IMR-90 (cell line): ENCODE results near the gene BCAS3. TPM values are rescaled to one million over a fixed set of nuclear protein-coding genes. Genes with fewer than 3 reads are reported as not detected.

ENCODE experiments used
- ATAC-seq: fragments of 200-7000 bp; cut with Tn5 transposase; 2 replicates; pipeline ENCODE4 v1.9.1; 2020; ENCODE audit warnings: low read depth, mild to moderate bottlenecking, moderate library complexity
- BruUV-seq: library from RNA; stranded (reverse); fragments of 400-500 nt; replicated peaks from 2 replicates; lab custom pipeline; 2021; lab: Mats Ljungman, UMichigan
- CTCF ChIA-PET: fragments of 300-600 bp; formaldehyde crosslinking; extraction: SDS; loops from one replicate; lab custom pipeline; 2021; ENCODE audit warnings: antibody characterized with exemption; lab: Yijun Ruan, JAX
- POLR2A ChIA-PET: fragments of 300-600 bp; sonication (Branson Sonifier 250); formaldehyde crosslinking; loops from one replicate; lab custom pipeline; 2022; ENCODE audit warnings: antibody characterized with exemption; ENCODE audit not compliant: unreplicated experiment; lab: Charles Lee
- DNase-seq: peaks from one replicate; pipeline ENCODE4 v3.0.0; 2013
- H2AFZ ChIP-seq: replicated peaks from 2 replicates; pipeline ENCODE3; 2013; ENCODE audit warnings: low read length, mild to moderate bottlenecking; ENCODE audit not compliant: poor library complexity
- H2AK5ac ChIP-seq: 2 replicates; pipeline ENCODE4 v1.6.1; 2013; ENCODE audit warnings: low read depth, low read length, inconsistent platforms
- H2AK9ac ChIP-seq: replicated peaks from 2 replicates; pipeline ENCODE3; 2013; ENCODE audit warnings: mild to moderate bottlenecking, low read depth, low read length, moderate library complexity; ENCODE audit not compliant: poor library complexity
- H2BK120ac ChIP-seq: 2 replicates; pipeline ENCODE4 v1.6.1; 2013; ENCODE audit warnings: low read depth, low read length, inconsistent platforms
- H2BK15ac ChIP-seq: 3 replicates; pipeline ENCODE4 v1.6.1; 2013; ENCODE audit warnings: low read depth, low read length, inconsistent platforms
- H2BK20ac ChIP-seq: 2 replicates; pipeline ENCODE4 v1.6.1; 2013; ENCODE audit warnings: low read depth, mild to moderate bottlenecking, inconsistent platforms, low read length, moderate library complexity
- H2BK5ac ChIP-seq: 2 replicates; pipeline ENCODE4 v1.6.1; 2013; ENCODE audit warnings: mild to moderate bottlenecking, low read depth, low read length, inconsistent platforms; ENCODE audit not compliant: poor library complexity, severe bottlenecking
- H3K14ac ChIP-seq: replicated peaks from 2 replicates; pipeline ENCODE4 v1.6.1; 2013; ENCODE audit warnings: low read depth, low read length, inconsistent platforms
- H3K18ac ChIP-seq: 2 replicates; pipeline ENCODE4 v1.6.1; 2013; ENCODE audit warnings: low read depth, low read length, control low read depth
- H3K23ac ChIP-seq: 2 replicates; pipeline ENCODE4 v1.6.1; 2013; ENCODE audit warnings: low read depth, low read length, inconsistent platforms
- H3K27ac ChIP-seq: 2 replicates; pipeline ENCODE4 v1.5.1; 2013; ENCODE audit warnings: mild to moderate bottlenecking, control low read depth, low read length; ENCODE audit not compliant: insufficient read depth
- H3K27me3 ChIP-seq: 2 replicates; pipeline ENCODE4 v1.6.1; 2013; ENCODE audit warnings: low read length; ENCODE audit not compliant: control insufficient read depth, insufficient read depth
- H3K36me3 ChIP-seq: 2 replicates; pipeline ENCODE4 v1.6.1; 2013; ENCODE audit warnings: low read length, mixed read lengths; ENCODE audit not compliant: control insufficient read depth, insufficient read depth
- H3K4ac ChIP-seq: 2 replicates; pipeline ENCODE4 v1.6.1; 2013; ENCODE audit warnings: low read depth, low read length, inconsistent platforms
- H3K4me1 ChIP-seq: 2 replicates; pipeline ENCODE4 v1.6.1; 2013; ENCODE audit warnings: low read length, mixed read lengths; ENCODE audit not compliant: control insufficient read depth, insufficient read depth
- H3K4me2 ChIP-seq: 2 replicates; pipeline ENCODE4 v1.6.1; 2013; ENCODE audit warnings: low read depth, mild to moderate bottlenecking, control low read depth, low read length, moderate library complexity
- H3K4me3 ChIP-seq: 2 replicates; pipeline ENCODE4 v1.5.1; 2013; ENCODE audit warnings: low read depth, mild to moderate bottlenecking, control low read depth, low read length, moderate library complexity; ENCODE audit not compliant: insufficient read depth
- H3K56ac ChIP-seq: 2 replicates; pipeline ENCODE4 v1.6.1; 2013; ENCODE audit warnings: low read length, inconsistent platforms; ENCODE audit not compliant: insufficient read depth; ENCODE audit errors: extremely low read depth
- H3K79me1 ChIP-seq, 2 experiments: 2 replicates each; pipeline ENCODE4 v1.6.1; 2013; ENCODE audit warnings: low read length in 2 of 2, inconsistent platforms in 1 of 2, low read depth in 1 of 2
- H3K9ac ChIP-seq: 2 replicates; pipeline ENCODE4 v1.6.1; 2013; ENCODE audit warnings: low read depth, low read length, control low read depth
- H3K9me1 ChIP-seq: 2 replicates; pipeline ENCODE4 v1.6.1; 2013; ENCODE audit warnings: low read length, inconsistent platforms; ENCODE audit not compliant: insufficient read depth
- H3K9me3 ChIP-seq: 2 replicates; pipeline ENCODE4 v1.6.1; 2013; ENCODE audit warnings: low read length; ENCODE audit not compliant: control insufficient read depth, insufficient read depth
- H4K20me1 ChIP-seq: 2 replicates; pipeline ENCODE4 v1.6.1; 2013; ENCODE audit warnings: low read length, inconsistent platforms; ENCODE audit not compliant: insufficient read depth
- H4K5ac ChIP-seq: 2 replicates; pipeline ENCODE4 v1.6.1; 2013; ENCODE audit warnings: mild to moderate bottlenecking, low read depth, low read length, control low read depth
- H4K8ac ChIP-seq, 2 experiments: 2 replicates each; pipeline ENCODE4 v1.6.1; 2013; ENCODE audit warnings: low read depth in 2 of 2, low read length in 2 of 2, control low read depth in 1 of 2, inconsistent platforms in 1 of 2
- H4K91ac ChIP-seq: 2 replicates; pipeline ENCODE4 v1.6.1; 2013; ENCODE audit warnings: low read depth, low read length, inconsistent platforms; ENCODE audit not compliant: insufficient read depth
- BHLHE40 ChIP-seq: fragments of 150-350 bp; IDR thresholded peaks from 2 replicates; pipeline ENCODE4 v1.6.1; 2016; ENCODE audit warnings: mild to moderate bottlenecking, low read depth, low read length
- CEBPB ChIP-seq: IDR thresholded peaks from 2 replicates; pipeline ENCODE4 v1.6.1; 2012; ENCODE audit warnings: low read depth, low read length, improper control_type of control experiment
- CHD1 ChIP-seq: IDR thresholded peaks from 2 replicates; pipeline ENCODE4 v1.6.1; 2012; ENCODE audit warnings: low read depth, low read length, improper control_type of control experiment
- FOS ChIP-seq: fragments of 150-350 bp; IDR thresholded peaks from 2 replicates; pipeline ENCODE4 v1.6.1; 2016; ENCODE audit warnings: low read depth, low read length
- MAFK ChIP-seq: IDR thresholded peaks from 2 replicates; pipeline ENCODE4 v1.6.1; 2012; ENCODE audit warnings: low read depth, low read length, improper control_type of control experiment
- MAZ ChIP-seq: IDR thresholded peaks from 2 replicates; pipeline ENCODE4 v1.6.1; 2012; ENCODE audit warnings: low read depth, mild to moderate bottlenecking, low read length, improper control_type of control experiment, moderate library complexity, borderline replicate concordance
- MXI1 ChIP-seq: IDR thresholded peaks from 2 replicates; pipeline ENCODE4 v1.6.1; 2012; ENCODE audit warnings: low read depth, mild to moderate bottlenecking, low read length, moderate library complexity, borderline replicate concordance
- NFE2L2 ChIP-seq: fragments of 150-350 bp; IDR thresholded peaks from 2 replicates; pipeline ENCODE4 v1.6.1; 2016; ENCODE audit warnings: low read depth, mild to moderate bottlenecking, low read length
- POLR2A ChIP-seq: IDR thresholded peaks from 2 replicates; pipeline ENCODE4 v1.6.1; 2012; ENCODE audit warnings: mild to moderate bottlenecking, low read depth, low read length
- RAD21 ChIP-seq: IDR thresholded peaks from 2 replicates; pipeline ENCODE4 v1.6.1; 2012; ENCODE audit warnings: low read length, improper control_type of control experiment
- RCOR1 ChIP-seq: IDR thresholded peaks from 2 replicates; pipeline ENCODE4 v1.6.1; 2012; ENCODE audit warnings: mild to moderate bottlenecking, low read length, improper control_type of control experiment; ENCODE audit not compliant: insufficient replicate concordance
- RFX5 ChIP-seq: IDR thresholded peaks from 2 replicates; pipeline ENCODE4 v1.8.0; 2012; ENCODE audit warnings: low read depth, mild to moderate bottlenecking, low read length, moderate library complexity
- WGBS, 2 experiments: methylation state at CpG; one replicate each; pipeline versions ENCODE4 v1.1.5 to v1.1.7; 2013; ENCODE audit warnings: missing lambda C conversion rate in 2 of 2; ENCODE audit not compliant: insufficient read length in 1 of 2; ENCODE audit errors: extremely low coverage in 2 of 2; 5-methylcytosine and 5-hydroxymethylcytosine counted together
- dilution Hi-C: fragments of 300-500 bp; cut with HindIII; formaldehyde crosslinking; loops from one replicate; pipeline ENCODE4 v1.14.3; 2018; ENCODE audit warnings: low sequenced_read_pairs; ENCODE audit not compliant: unreplicated experiment
- in situ Hi-C: fragments of 300-500 bp; cut with MboI; formaldehyde crosslinking; loops from 3 replicates; pipeline ENCODE4 v1.14.3; 2019; ENCODE audit warnings: low sequenced_read_pairs, inconsistent platforms, mixed read lengths
- intact Hi-C: fragments of 100-400 bp; cut with micrococcal nuclease; formaldehyde crosslinking; loops from 2 replicates; pipeline ENCODE4 v1.10.0; 2022
- polyA plus RNA-seq, 3 experiments: library from polyadenylated mRNA; depleted of rRNA; stranded (reverse); fragments of >200 nt; gene quantifications; 2 replicates each; pipeline ENCODE4 v1.2.3, GENCODE V29; 2012; ENCODE audit warnings: low replicate concordance in 1 of 3
- total RNA-seq: library from RNA; depleted of rRNA; stranded (reverse); fragments of >200 nt; gene quantifications from 2 replicates; pipeline ENCODE4 v1.2.3, GENCODE V29; 2012
- TF ChIP-seq, protein P1 (sequence below): conservative IDR thresholded peaks from 2 replicates; pipeline ENCODE4 v1.5.1; 2012; ENCODE audit warnings: mild to moderate bottlenecking, low read depth, low read length, improper control_type of control experiment
- TF ChIP-seq, protein P2 (sequence below): fragments of 150-350 bp; IDR thresholded peaks from 2 replicates; pipeline ENCODE4 v1.6.1; 2016; ENCODE audit warnings: low read depth, mild to moderate bottlenecking, low read length, moderate library complexity, borderline replicate concordance

The BCAS3 gene
- total and polyA plus RNA-seq, 2 of the 4 experiments (the other 2 are of a cell fraction) = 6.3 to 27.1 TPM

DNA sequence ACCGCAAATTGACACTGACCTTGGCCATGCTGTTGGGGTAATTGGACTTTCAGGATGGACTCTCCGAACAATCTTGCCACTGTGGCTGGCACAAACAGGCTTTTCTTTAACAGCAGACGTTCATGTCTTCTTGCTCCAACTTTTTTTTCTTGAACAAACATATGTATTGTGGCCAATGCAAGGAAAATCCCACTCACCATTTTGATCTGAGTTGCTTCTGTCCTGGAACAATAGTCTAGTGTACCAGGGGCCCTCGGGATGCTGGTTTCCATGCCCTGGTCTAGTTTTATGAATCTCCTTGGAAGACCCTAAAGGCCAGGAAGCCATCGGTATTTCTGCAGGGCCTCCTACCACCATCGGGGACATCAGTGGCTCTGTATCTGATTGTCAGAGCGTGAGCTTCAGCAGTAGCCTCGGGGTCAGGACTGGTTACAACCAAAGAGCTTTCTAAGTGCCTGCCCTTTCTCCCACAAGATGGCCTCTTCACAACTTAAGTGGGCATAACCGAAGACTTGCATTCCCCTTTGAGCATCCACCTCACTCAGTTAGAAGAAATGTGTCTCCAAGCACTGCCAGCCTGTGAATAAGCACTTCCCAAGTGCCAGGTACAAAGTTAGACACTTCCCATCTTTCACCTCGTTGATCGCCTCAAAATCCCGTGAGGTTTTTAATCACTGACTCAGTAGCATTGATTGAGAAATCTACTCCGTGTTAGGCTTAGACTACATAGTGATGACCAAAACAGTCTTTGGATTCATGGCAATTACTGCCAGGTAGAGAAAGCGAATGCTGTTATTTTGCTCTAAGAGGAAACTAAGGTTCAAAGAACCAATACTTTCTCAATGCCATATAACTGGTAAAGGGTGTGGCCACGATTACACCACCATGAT is 635.0 kb downstream of the BCAS3 start:
- peaks cover 30% of the 10 kb centered on the region for H3K4me1 ChIP-seq
- CTCF ChIA-PET = no interaction called here
- POLR2A ChIA-PET = no interaction called here
- H3K9ac ChIP-seq = no peak overlapping the region
- peak overlapping the region; percentile 75 for H2BK120ac ChIP-seq
- H3K4me3 ChIP-seq = no peak overlapping the region
- H4K20me1 ChIP-seq = no peaks in the 10 kb centered on the region
- H2AK5ac ChIP-seq = peak overlapping the region; percentile 84
- H2BK15ac ChIP-seq = peak overlapping the region; percentile 90
- H3K4me2 ChIP-seq = no peak overlapping the region
- peak overlapping the region; percentile 95; the same call in 1 of the 2 replicates for H2BK20ac ChIP-seq
- peak overlapping the region; percentile 30 for H4K5ac ChIP-seq
- peaks cover 9% of the 10 kb centered on the region; the same call in 1 of the 2 replicates for H3K9me1 ChIP-seq
- peak overlapping the region; percentile 26 for H3K14ac ChIP-seq
- ATAC-seq (no peak), DNase-seq (no peak)
- H3K18ac ChIP-seq = peak overlapping the region; percentile 20; the same call in 1 of the 2 replicates
- no peak overlapping the region for H3K23ac ChIP-seq
- H3K27ac ChIP-seq = no peak overlapping the region
- dilution Hi-C loops (no loop called here), intact Hi-C loops (no loop called here), in situ Hi-C loops (loop anchor here (5.0 kb wide), 1 partner anchor 80 kb away; no protein-coding TSS in a partner anchor)
- no peaks in the 10 kb centered on the region for H3K9me3 ChIP-seq
- H3K4ac ChIP-seq = peak overlapping the region; percentile 87
- H2AK9ac ChIP-seq = no peak overlapping the region
- 94% methylated on average over 7 of the region's 15 CpGs; no CpG with 5 or more reads in 1 of the 2 experiments for WGBS, 2 experiments
- no peak overlapping the region for H3K56ac ChIP-seq
- H4K91ac ChIP-seq = peak overlapping the region; percentile 74
- peaks cover 0 to 20% of the 10 kb centered on the region in 2 experiments; a peak in 2 of 4 replicates for H3K79me1 ChIP-seq
- no peak overlapping the region for H2AFZ ChIP-seq
- no peaks in the 10 kb centered on the region for H3K36me3 ChIP-seq
- peak overlapping the region; percentile 38 for H2BK5ac ChIP-seq
- H4K8ac ChIP-seq = peak overlapping the region; percentile 20 to 90; a peak in 2 of 4 replicates
- no TSS peak for BruUV-seq
- no peaks in the 10 kb centered on the region for H3K27me3 ChIP-seq
- TF ChIP-seq RAD21 (no peak), MXI1 (no peak), FOS (no peak), MAZ (no peak), CHD1 (no peak), NFE2L2 (no peak), MAFK (no peak), CEBPB (no peak), RCOR1 (no peak), POLR2A (no peak), BHLHE40 (no peak), RFX5 (no peak)
- TF ChIP-seq, protein P1, sequence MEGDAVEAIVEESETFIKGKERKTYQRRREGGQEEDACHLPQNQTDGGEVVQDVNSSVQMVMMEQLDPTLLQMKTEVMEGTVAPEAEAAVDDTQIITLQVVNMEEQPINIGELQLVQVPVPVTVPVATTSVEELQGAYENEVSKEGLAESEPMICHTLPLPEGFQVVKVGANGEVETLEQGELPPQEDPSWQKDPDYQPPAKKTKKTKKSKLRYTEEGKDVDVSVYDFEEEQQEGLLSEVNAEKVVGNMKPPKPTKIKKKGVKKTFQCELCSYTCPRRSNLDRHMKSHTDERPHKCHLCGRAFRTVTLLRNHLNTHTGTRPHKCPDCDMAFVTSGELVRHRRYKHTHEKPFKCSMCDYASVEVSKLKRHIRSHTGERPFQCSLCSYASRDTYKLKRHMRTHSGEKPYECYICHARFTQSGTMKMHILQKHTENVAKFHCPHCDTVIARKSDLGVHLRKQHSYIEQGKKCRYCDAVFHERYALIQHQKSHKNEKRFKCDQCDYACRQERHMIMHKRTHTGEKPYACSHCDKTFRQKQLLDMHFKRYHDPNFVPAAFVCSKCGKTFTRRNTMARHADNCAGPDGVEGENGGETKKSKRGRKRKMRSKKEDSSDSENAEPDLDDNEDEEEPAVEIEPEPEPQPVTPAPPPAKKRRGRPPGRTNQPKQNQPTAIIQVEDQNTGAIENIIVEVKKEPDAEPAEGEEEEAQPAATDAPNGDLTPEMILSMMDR = no peak
- TF ChIP-seq, protein P2, sequence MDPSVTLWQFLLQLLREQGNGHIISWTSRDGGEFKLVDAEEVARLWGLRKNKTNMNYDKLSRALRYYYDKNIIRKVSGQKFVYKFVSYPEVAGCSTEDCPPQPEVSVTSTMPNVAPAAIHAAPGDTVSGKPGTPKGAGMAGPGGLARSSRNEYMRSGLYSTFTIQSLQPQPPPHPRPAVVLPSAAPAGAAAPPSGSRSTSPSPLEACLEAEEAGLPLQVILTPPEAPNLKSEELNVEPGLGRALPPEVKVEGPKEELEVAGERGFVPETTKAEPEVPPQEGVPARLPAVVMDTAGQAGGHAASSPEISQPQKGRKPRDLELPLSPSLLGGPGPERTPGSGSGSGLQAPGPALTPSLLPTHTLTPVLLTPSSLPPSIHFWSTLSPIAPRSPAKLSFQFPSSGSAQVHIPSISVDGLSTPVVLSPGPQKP = no peak
